Measurements from ENCODE around the gene BAG3. TPM values are rescaled to one million over a fixed set of nuclear protein-coding genes. Genes with fewer than 3 reads are reported as not detected.
A peak's percentile ranks its signal among the peaks of the same experiment; 100 is the strongest.

BAG3 gene
- total and polyA plus RNA-seq, 3 experiments from 2014 or later: 11.3 to 12.5 (median 12.0) TPM

DNA sequence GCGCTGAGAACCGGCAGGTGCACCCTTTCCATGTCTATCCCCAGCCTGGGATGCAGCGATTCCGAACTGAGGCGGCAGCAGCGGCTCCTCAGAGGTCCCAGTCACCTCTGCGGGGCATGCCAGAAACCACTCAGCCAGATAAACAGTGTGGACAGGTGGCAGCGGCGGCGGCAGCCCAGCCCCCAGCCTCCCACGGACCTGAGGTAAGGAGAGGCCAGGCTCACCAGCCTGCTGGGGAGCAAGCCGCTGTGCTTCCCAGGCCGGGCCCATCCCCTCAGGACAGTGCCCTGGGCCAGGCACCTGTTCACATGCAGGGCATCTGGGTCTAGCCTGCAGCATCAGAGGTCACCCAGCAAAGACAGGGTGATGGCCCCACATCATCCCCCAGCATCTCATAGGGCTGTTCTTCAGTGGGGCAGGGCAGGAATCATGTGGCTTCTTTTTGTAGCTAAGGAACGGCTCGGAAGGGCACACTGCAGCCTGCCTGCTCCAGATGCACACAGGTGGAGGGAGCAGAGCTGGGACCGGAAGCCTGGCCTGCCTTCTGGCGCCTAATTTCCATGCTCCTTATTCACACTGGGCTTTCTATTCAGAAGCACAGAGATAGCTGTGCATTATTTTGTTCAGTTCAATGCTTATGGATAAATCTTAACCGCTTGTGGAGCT lies 18.9 kb downstream of the BAG3 start:
- POLR2A ChIA-PET: no interaction called here
- H3K27ac ChIP-seq (ENCODE audit: low read depth, low read length): no peak overlapping the region
- H3K4me1 Mint-ChIP-seq: peaks cover 7 to 9% (median 9%) of the 10 kb centered on the region in 3 donors

DNA sequence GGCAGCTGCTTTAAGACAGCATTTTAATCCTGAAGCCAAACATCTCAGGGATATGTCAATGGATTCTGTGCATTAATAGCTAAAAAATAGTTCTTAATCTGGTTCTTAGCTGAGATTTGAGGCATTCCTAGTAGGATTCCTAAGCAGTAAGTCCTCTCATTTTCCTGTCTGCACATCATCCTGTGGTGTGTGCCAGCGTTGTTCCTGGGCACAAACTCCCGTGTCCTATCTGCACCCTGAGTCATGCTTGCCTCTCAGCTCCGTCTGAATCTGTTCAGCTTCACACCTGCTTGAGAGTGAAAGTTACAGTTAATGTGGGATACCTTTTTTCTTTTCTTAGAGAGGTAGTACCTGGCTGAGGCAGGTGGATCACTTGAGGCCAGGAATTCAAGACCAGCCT lies 19.5 kb downstream of the BAG3 start:
- Histone ChIP-seq H3K27me3 (ENCODE audit: insufficient read depth, low read length, poor library complexity, severe bottlenecking) (no peaks in the 10 kb centered on the region), H3K27ac (ENCODE audit: low read depth, low read length) (no peak overlapping the region), H3K36me3 (ENCODE audit: insufficient read depth, low read length) (peaks cover 21% of the 10 kb centered on the region), H3K9me3 (ENCODE audit: low read length) (no peaks in the 10 kb centered on the region), H3K4me1 (ENCODE audit: insufficient read depth, low read length) (peaks cover 14% of the 10 kb centered on the region), H3K4me3 (ENCODE audit: low read length) (no peak overlapping the region)
- peaks cover 5 to 50% (median 10%) of the 10 kb centered on the region in 3 donors for H3K36me3 Mint-ChIP-seq
- H3K27me3 Mint-ChIP-seq: no peaks in the 10 kb centered on the region
- peak overlapping the region in 1 of 8 donors; percentile 32 for H3K27ac Mint-ChIP-seq
- H3K4me1 Mint-ChIP-seq: peaks cover 7 to 9% (median 9%) of the 10 kb centered on the region in 3 donors
- H3K4me3 Mint-ChIP-seq: no peak overlapping the region
- H3K9me3 Mint-ChIP-seq: no peaks in the 10 kb centered on the region
- no peak for DNase-seq
- ChIA-PET CTCF (interaction anchor here (0.9 to 1.3 kb wide), 2 partner anchors 15 to 17 kb away, joined by 5 read pairs; no protein-coding TSS in a partner anchor), POLR2A (no interaction called here)

More for the DNA sequence above, 18.9 kb downstream of the BAG3 start:
- Histone ChIP-seq H3K36me3 (ENCODE audit: insufficient read depth, low read length) (peaks cover 21% of the 10 kb centered on the region), H3K27me3 (ENCODE audit: insufficient read depth, low read length, poor library complexity, severe bottlenecking) (no peaks in the 10 kb centered on the region), H3K9me3 (ENCODE audit: low read length) (no peaks in the 10 kb centered on the region), H3K4me1 (ENCODE audit: insufficient read depth, low read length) (peaks cover 18% of the 10 kb centered on the region), H3K4me3 (ENCODE audit: low read length) (no peak overlapping the region)
- CTCF ChIA-PET: interaction anchor here (0.9 to 1.3 kb wide), 2 partner anchors 16 to 17 kb away, joined by 5 read pairs; no protein-coding TSS in a partner anchor
- Mint-ChIP-seq H3K36me3 (peaks cover 5 to 48% (median 10%) of the 10 kb centered on the region in 3 donors), H3K27me3 (no peaks in the 10 kb centered on the region), H3K9me3 (no peaks in the 10 kb centered on the region), H3K27ac (no peak overlapping the region), H3K4me3 (no peak overlapping the region)
- DNase-seq: no peak

DNA sequence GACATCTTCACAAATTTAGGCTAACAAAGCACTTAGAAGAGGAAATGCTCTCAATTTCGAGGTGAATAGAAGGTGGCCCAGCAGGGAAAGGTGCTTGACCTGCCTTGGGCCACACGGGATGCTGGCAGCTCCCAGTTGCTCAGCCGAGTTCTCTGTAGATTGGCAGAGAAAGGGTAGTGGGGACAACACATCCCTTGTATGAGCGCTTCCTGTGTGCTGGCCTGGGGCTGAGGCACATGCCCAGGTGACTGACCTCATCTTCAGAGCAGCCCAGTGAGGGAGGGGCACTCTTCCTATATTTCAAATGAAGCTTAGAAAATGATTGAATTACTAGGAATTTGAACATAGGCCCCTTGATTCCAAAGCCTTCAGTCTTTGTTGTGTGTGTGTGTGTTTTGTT lies 20.2 kb downstream of the BAG3 start:
- Histone ChIP-seq H3K9me3 (ENCODE audit: low read length) (no peaks in the 10 kb centered on the region), H3K4me1 (ENCODE audit: insufficient read depth, low read length) (peaks cover 8% of the 10 kb centered on the region), H3K27ac (ENCODE audit: low read depth, low read length) (no peak overlapping the region), H3K4me3 (ENCODE audit: low read length) (no peak overlapping the region), H3K27me3 (ENCODE audit: insufficient read depth, low read length, poor library complexity, severe bottlenecking) (no peaks in the 10 kb centered on the region), H3K36me3 (ENCODE audit: insufficient read depth, low read length) (peaks cover 21% of the 10 kb centered on the region)
- ChIA-PET POLR2A (interaction anchor here (0.6 kb wide), 1 partner anchor 132 kb away, joined by 5 read pairs; no protein-coding TSS in a partner anchor), CTCF (no interaction called here)
- Mint-ChIP-seq H3K27ac (peak overlapping the region in 1 of 8 donors; percentile 32), H3K36me3 (peaks cover 5 to 50% (median 10%) of the 10 kb centered on the region in 3 donors), H3K27me3 (no peaks in the 10 kb centered on the region), H3K9me3 (no peaks in the 10 kb centered on the region), H3K4me1 (peaks cover 2 to 4% (median 3%) of the 10 kb centered on the region in 3 donors), H3K4me3 (no peak overlapping the region)
- no peak for DNase-seq

- Histone ChIP-seq H3K27ac (ENCODE audit: low read depth, low read length) (no peak overlapping the region), H3K36me3 (ENCODE audit: insufficient read depth, low read length) (peaks cover 21% of the 10 kb centered on the region), H3K4me3 (ENCODE audit: low read length) (no peak overlapping the region), H3K9me3 (ENCODE audit: low read length) (no peaks in the 10 kb centered on the region), H3K27me3 (ENCODE audit: insufficient read depth, low read length, poor library complexity, severe bottlenecking) (no peaks in the 10 kb centered on the region), H3K4me1 (ENCODE audit: insufficient read depth, low read length) (no peaks in the 10 kb centered on the region)
- peaks cover 5 to 58% (median 16%) of the 10 kb centered on the region in 3 donors for H3K36me3 Mint-ChIP-seq
- ChIA-PET POLR2A (no interaction called here), CTCF (no interaction called here)
- no peaks in the 10 kb centered on the region for H3K27me3 Mint-ChIP-seq
- peaks cover 0 to 4% (median 3%) of the 10 kb centered on the region in 3 donors for H3K4me1 Mint-ChIP-seq
- H3K27ac Mint-ChIP-seq: no peak overlapping the region
- H3K4me3 Mint-ChIP-seq: no peak overlapping the region
- no peak for DNase-seq
- no peaks in the 10 kb centered on the region for H3K9me3 Mint-ChIP-seq
These were observed 21.1 kb downstream of the BAG3 start for GRCh38 chr10:119672291-119672690.

DNA sequence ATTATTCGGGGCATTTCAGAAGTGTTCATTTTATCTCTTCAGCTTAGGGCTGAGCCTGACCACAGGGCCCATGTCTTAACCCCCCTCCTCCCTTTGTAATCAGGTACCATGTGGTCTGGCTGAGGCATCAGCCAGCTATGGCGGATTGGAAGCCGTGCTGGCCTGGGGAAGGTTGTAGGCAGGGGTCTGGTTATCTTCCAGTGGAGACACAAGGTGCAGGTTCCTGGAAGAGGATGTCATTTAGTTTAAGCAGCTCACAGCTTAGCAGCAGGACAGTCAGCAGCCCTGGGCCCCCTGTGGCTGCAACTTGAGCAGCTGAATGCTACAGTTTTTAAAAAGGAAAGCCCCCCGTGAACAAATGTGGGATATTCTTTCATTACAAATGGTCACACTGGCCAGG lies 22.1 kb downstream of the BAG3 start:
- H3K4me3 Mint-ChIP-seq: no peak overlapping the region
- Histone ChIP-seq H3K27ac (ENCODE audit: low read depth, low read length) (no peak overlapping the region), H3K4me3 (ENCODE audit: low read length) (no peak overlapping the region), H3K36me3 (ENCODE audit: insufficient read depth, low read length) (peaks cover 21% of the 10 kb centered on the region), H3K9me3 (ENCODE audit: low read length) (no peaks in the 10 kb centered on the region), H3K27me3 (ENCODE audit: insufficient read depth, low read length, poor library complexity, severe bottlenecking) (no peaks in the 10 kb centered on the region), H3K4me1 (ENCODE audit: insufficient read depth, low read length) (no peaks in the 10 kb centered on the region)
- no peak for DNase-seq
- CTCF ChIA-PET: interaction anchor here (0.6 kb wide), 1 partner anchor 52 kb away, joined by 3 read pairs; the partner anchor contains the start of gene INPP5F
- peaks cover 5 to 62% (median 20%) of the 10 kb centered on the region in 3 donors for H3K36me3 Mint-ChIP-seq
- no peaks in the 10 kb centered on the region for H3K27me3 Mint-ChIP-seq
- H3K27ac Mint-ChIP-seq: peak overlapping the region in 3 of 8 donors; percentile 13 to 72 (median 45)
- H3K4me1 Mint-ChIP-seq: peaks cover 0 to 4% (median 3%) of the 10 kb centered on the region in 3 donors
- POLR2A ChIA-PET: no interaction called here
- H3K9me3 Mint-ChIP-seq: no peaks in the 10 kb centered on the region

DNA sequence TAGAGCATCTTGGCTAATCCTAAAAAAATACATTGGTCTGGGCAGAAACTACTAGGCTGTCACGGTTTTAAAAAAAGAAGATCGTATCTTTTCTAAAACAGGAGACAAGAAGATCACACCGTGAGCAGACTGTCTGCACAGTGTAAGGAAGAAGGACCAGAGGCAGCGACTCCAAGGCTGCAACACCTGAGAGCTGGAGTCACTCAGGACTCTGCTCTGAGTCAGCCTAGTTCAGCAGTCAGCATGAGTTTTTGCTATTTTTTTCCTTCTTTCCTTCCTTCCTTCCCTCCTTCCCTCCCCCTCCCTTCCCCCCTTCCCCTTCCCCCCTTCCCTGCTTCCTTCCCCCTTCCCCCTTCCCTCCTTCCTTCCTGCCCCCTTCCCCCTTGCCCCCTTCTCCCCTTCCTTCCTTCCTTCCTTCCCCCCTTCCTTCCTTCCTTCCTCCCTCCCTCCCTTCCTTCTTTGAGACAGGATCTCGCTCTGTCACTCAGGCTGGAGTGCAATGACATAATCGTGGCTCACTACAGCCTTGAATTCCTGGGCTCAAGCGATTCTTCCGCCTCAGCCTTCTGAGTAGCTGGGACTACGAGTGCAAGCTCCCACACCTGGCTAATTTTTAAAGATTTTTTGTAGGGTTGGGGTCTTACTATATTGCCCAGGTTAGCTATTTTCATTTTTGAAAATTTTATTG lies 24.4 kb downstream of the BAG3 start:
- Histone ChIP-seq H3K4me1 (ENCODE audit: insufficient read depth, low read length) (no peaks in the 10 kb centered on the region), H3K27me3 (ENCODE audit: insufficient read depth, low read length, poor library complexity, severe bottlenecking) (no peaks in the 10 kb centered on the region), H3K27ac (ENCODE audit: low read depth, low read length) (no peak overlapping the region), H3K4me3 (ENCODE audit: low read length) (no peak overlapping the region), H3K36me3 (ENCODE audit: insufficient read depth, low read length) (peaks cover 21% of the 10 kb centered on the region), H3K9me3 (ENCODE audit: low read length) (no peaks in the 10 kb centered on the region)
- H3K27me3 Mint-ChIP-seq: no peaks in the 10 kb centered on the region
- H3K36me3 Mint-ChIP-seq: peaks cover 10 to 50% (median 20%) of the 10 kb centered on the region in 3 donors
- H3K4me1 Mint-ChIP-seq: peaks cover 1 to 3% (median 2%) of the 10 kb centered on the region in 3 donors
- H3K27ac Mint-ChIP-seq: no peak overlapping the region
- POLR2A ChIA-PET: interaction anchor here (0.7 kb wide), 1 partner anchor 552 kb away, joined by 3 read pairs; no protein-coding TSS in a partner anchor
- H3K9me3 Mint-ChIP-seq: no peaks in the 10 kb centered on the region
- H3K4me3 Mint-ChIP-seq: no peak overlapping the region
- CTCF ChIA-PET: interaction anchor here (1.3 to 3.1 kb wide), 3 partner anchors 10 to 11 kb away, joined by 3 to 7 read pairs (median 7); no protein-coding TSS in a partner anchor
- DNase-seq: no peak

- Mint-ChIP-seq H3K9me3 (no peaks in the 10 kb centered on the region), H3K4me3 (no peak overlapping the region), H3K27me3 (peaks cover 0 to 2% of the 10 kb centered on the region in 2 donors), H3K27ac (peak overlapping the region in 1 of 8 donors; percentile 47), H3K4me1 (peaks cover 8 to 11% (median 9%) of the 10 kb centered on the region in 3 donors), H3K36me3 (peaks cover 10 to 38% (median 20%) of the 10 kb centered on the region in 3 donors)
- ChIA-PET CTCF (interaction anchor here (3.1 kb wide), 1 partner anchor 9 kb away, joined by 7 read pairs; no protein-coding TSS in a partner anchor), POLR2A (no interaction called here)
- peaks cover 9% of the 10 kb centered on the region for H3K4me1 ChIP-seq (ENCODE audit: insufficient read depth, low read length)
- H3K9me3 ChIP-seq (ENCODE audit: low read length): no peaks in the 10 kb centered on the region
- peaks cover 21% of the 10 kb centered on the region for H3K36me3 ChIP-seq (ENCODE audit: insufficient read depth, low read length)
- H3K4me3 ChIP-seq (ENCODE audit: low read length): no peak overlapping the region
- no peak overlapping the region for H3K27ac ChIP-seq (ENCODE audit: low read depth, low read length)
- DNase-seq: no peak
- no peaks in the 10 kb centered on the region for H3K27me3 ChIP-seq (ENCODE audit: insufficient read depth, low read length, poor library complexity, severe bottlenecking)
These were observed 25.9 kb downstream of the BAG3 start for GRCh38 chr10:119677126-119677525.
